Dendritic cell treated with granulocyte-macrophage colony-stimulating factor and Interleukin-4, amounts not matched to agents 40 ng/mL and 50 ng/mL, for 4 days (primary cell): ENCODE results near the gene PRKN.

Source experiments
- H3K27ac Mint-ChIP-seq: one replicate; pipeline ENCODE4 v1.8.0; 2022; ENCODE audit warnings: mild to moderate bottlenecking, mixed read lengths
- H3K27me3 Mint-ChIP-seq: one replicate; pipeline ENCODE4 v1.8.0; 2022; ENCODE audit warnings: mild to moderate bottlenecking, mixed read lengths
- H3K36me3 Mint-ChIP-seq: one replicate; pipeline ENCODE4 v1.8.0; 2022; ENCODE audit warnings: low read depth, mixed read lengths
- H3K4me1 Mint-ChIP-seq: one replicate; pipeline ENCODE4 v1.8.0; 2022; ENCODE audit warnings: low read depth, mixed read lengths
- H3K4me3 Mint-ChIP-seq: one replicate; pipeline ENCODE4 v1.8.0; 2022; ENCODE audit warnings: mild to moderate bottlenecking, moderate library complexity, mixed read lengths
- H3K9me3 Mint-ChIP-seq: one replicate; pipeline ENCODE4 v1.8.0; 2022; ENCODE audit warnings: mixed read lengths
- intact Hi-C: fragments of 100-400 bp; cut with micrococcal nuclease; formaldehyde crosslinking; loops from one replicate; pipeline ENCODE4 v1.15.0; 2022

The PRKN gene

DNA sequence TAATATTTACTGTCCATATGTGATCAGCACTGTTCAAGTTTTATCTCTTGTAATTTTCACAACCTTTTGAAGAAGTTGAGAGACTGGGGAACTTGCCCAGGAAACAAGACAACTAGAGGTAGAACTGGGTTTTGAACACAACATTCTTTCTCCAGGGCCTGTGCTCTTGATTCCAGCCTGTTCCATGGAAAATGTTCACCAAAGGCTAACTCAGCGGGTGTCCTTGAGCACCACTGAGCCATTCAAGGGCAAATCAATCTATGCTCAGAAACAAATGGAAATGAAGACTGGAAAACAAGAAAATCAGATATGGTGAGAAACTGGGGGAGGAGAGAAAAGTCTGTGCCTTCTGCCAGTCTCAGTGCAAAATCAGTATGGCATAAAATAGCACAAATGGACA lies 771.5 kb downstream of the PRKN start:
- Mint-ChIP-seq H3K4me3 (no peak overlapping the region), H3K9me3 (no peaks in the 10 kb centered on the region), H3K27me3 (no peaks in the 10 kb centered on the region), H3K27ac (no peak overlapping the region), H3K4me1 (no peaks in the 10 kb centered on the region), H3K36me3 (no peaks in the 10 kb centered on the region)
- intact Hi-C loops = no loop called here

DNA sequence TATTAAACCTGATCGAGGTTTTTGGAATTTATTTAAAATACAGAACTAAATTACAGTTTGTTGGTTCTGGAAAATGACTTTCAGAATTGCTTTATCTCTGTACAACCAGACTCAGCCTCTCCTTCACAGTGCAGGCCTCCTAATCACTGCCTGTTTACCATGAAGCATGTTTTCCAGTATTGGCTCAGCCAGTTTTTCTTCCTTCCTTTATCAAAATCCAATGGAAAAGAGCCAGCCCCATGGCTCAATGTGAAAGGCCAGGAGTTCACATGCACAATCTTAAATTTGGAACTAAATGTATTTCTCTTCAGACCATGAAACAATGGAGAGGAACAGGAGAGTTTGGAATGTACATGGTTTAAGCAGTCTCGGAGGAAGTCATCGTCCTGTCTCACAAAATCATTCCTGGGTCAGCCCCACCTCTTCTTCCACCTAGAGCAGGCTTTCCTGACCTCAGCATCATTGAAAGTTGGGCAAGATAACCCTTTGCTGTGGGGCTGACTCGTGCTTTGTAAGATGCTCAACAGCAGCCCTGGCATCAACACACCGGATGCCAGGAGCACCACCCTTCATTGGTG lies 772.8 kb downstream of the PRKN start:
- Mint-ChIP-seq H3K27me3 (no peaks in the 10 kb centered on the region), H3K4me1 (no peaks in the 10 kb centered on the region), H3K4me3 (no peak overlapping the region), H3K9me3 (peaks cover 9% of the 10 kb centered on the region), H3K36me3 (no peaks in the 10 kb centered on the region), H3K27ac (no peak overlapping the region)
- intact Hi-C loops = no loop called here

DNA sequence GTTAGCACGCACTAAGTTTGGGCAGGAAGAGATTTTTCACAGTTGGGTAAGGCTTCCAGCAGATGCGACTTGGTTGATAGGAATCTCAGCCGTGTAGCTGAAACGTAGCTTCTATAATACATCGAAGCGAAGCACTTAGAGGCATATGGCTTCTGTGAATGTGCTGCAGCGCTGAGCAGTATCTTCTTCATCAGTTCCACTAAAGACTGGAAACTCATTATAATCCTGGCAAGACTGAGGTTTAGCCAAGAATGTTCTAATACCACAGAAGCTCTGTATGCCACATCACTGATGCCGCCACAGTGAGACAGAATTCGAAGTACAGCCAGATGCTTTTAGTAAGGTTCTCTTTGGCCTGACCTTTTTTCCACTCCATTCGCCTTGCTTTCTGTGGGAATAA lies 773.5 kb downstream of the PRKN start:
- intact Hi-C loops = no loop called here
- Mint-ChIP-seq H3K27ac (no peak overlapping the region), H3K4me1 (no peaks in the 10 kb centered on the region), H3K9me3 (peaks cover 9% of the 10 kb centered on the region), H3K27me3 (no peaks in the 10 kb centered on the region), H3K4me3 (no peak overlapping the region), H3K36me3 (no peaks in the 10 kb centered on the region)

- H3K36me3 Mint-ChIP-seq = no peaks in the 10 kb centered on the region
- no peaks in the 10 kb centered on the region for H3K4me1 Mint-ChIP-seq
- no peak overlapping the region for H3K4me3 Mint-ChIP-seq
- H3K9me3 Mint-ChIP-seq = peaks cover 9% of the 10 kb centered on the region
- intact Hi-C loops = no loop called here
- no peak overlapping the region for H3K27ac Mint-ChIP-seq
- H3K27me3 Mint-ChIP-seq = no peaks in the 10 kb centered on the region
Observed at GRCh38 chr6:161951126-161951525, 776.4 kb downstream of the PRKN start.

GRCh38 chr6:161949531-161949930 lies 778.0 kb downstream of the PRKN start:
- Mint-ChIP-seq H3K27ac (no peak overlapping the region), H3K27me3 (no peaks in the 10 kb centered on the region), H3K36me3 (no peaks in the 10 kb centered on the region), H3K9me3 (peaks cover 9% of the 10 kb centered on the region), H3K4me3 (no peak overlapping the region), H3K4me1 (no peaks in the 10 kb centered on the region)
- intact Hi-C loops = no loop called here

- H3K27ac Mint-ChIP-seq = no peak overlapping the region
Observed at GRCh38 chr6:161948462-161948861, 779.1 kb downstream of the PRKN start.

DNA sequence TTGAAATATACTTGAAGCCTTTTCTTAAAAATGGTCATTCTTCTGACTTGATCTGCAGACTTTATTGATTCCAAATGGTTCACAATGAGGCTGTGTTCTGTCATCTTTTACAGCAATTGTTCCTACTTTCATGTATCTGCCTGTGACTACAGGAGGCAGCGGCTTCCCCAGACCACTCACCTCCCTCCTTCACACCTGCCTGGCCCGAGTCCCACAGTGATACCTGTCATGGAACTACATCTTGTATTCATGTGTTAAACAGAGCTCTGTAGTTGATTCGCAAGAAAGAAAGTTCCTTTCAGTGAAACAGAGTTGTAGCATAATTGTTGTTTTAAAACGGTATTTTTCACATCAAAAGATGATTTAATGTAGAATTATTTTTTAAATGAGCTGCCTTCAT lies 780.2 kb downstream of the PRKN start:
- Mint-ChIP-seq H3K4me3 (no peak overlapping the region), H3K4me1 (no peaks in the 10 kb centered on the region), H3K9me3 (peaks cover 9% of the 10 kb centered on the region), H3K27me3 (no peaks in the 10 kb centered on the region), H3K27ac (no peak overlapping the region), H3K36me3 (no peaks in the 10 kb centered on the region)
- intact Hi-C loops = no loop called here

More at GRCh38 chr6:161948462-161948861, 779.1 kb downstream of the PRKN start:
- intact Hi-C loops = no loop called here
- no peaks in the 10 kb centered on the region for H3K27me3 Mint-ChIP-seq
- peaks cover 9% of the 10 kb centered on the region for H3K9me3 Mint-ChIP-seq
- no peaks in the 10 kb centered on the region for H3K36me3 Mint-ChIP-seq
- H3K4me1 Mint-ChIP-seq = no peaks in the 10 kb centered on the region
- no peak overlapping the region for H3K4me3 Mint-ChIP-seq

DNA sequence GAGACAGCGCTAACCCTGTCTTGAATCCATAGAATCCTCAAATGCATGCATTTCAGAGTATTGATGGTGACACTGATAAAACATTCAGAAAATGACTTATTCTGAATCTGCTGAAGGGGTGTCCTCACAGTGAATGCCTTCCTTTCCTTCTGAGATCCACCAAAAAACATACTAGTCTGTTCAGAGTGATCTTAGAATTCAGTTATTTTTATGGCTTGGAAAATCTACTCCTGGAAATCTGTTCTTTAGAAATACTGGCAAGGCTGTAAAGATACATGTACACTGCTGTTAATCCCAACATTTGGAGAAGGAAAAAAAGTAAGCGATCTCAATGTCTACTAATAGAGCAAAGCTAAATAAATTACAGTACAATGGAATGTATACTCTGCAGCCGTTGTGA lies 781.1 kb downstream of the PRKN start:
- H3K36me3 Mint-ChIP-seq = no peaks in the 10 kb centered on the region
- no peak overlapping the region for H3K27ac Mint-ChIP-seq
- no peaks in the 10 kb centered on the region for H3K4me1 Mint-ChIP-seq

GRCh38 chr6:161943561-161943960 lies 784.0 kb downstream of the PRKN start:
- H3K27me3 Mint-ChIP-seq = no peaks in the 10 kb centered on the region
- no peaks in the 10 kb centered on the region for H3K36me3 Mint-ChIP-seq
- peaks cover 9% of the 10 kb centered on the region for H3K9me3 Mint-ChIP-seq
- H3K27ac Mint-ChIP-seq = no peak overlapping the region
- intact Hi-C loops = no loop called here
- no peak overlapping the region for H3K4me3 Mint-ChIP-seq
- no peaks in the 10 kb centered on the region for H3K4me1 Mint-ChIP-seq

More for the DNA sequence above, 781.1 kb downstream of the PRKN start:
- intact Hi-C loops = no loop called here
- no peak overlapping the region for H3K4me3 Mint-ChIP-seq
- peaks cover 9% of the 10 kb centered on the region for H3K9me3 Mint-ChIP-seq
- H3K27me3 Mint-ChIP-seq = no peaks in the 10 kb centered on the region

GRCh38 chr6:161941565-161941964 lies 786.0 kb downstream of the PRKN start:
- Mint-ChIP-seq H3K9me3 (peaks cover 9% of the 10 kb centered on the region), H3K27me3 (no peaks in the 10 kb centered on the region), H3K4me1 (no peaks in the 10 kb centered on the region), H3K27ac (no peak overlapping the region), H3K4me3 (no peak overlapping the region), H3K36me3 (no peaks in the 10 kb centered on the region)
- intact Hi-C loops = no loop called here

GRCh38 chr6:161940519-161940918 lies 787.0 kb downstream of the PRKN start:
- intact Hi-C loops = no loop called here
- Mint-ChIP-seq H3K27ac (no peak overlapping the region), H3K4me1 (no peaks in the 10 kb centered on the region), H3K36me3 (no peaks in the 10 kb centered on the region), H3K27me3 (no peaks in the 10 kb centered on the region), H3K9me3 (peaks cover 13% of the 10 kb centered on the region), H3K4me3 (no peak overlapping the region)

DNA sequence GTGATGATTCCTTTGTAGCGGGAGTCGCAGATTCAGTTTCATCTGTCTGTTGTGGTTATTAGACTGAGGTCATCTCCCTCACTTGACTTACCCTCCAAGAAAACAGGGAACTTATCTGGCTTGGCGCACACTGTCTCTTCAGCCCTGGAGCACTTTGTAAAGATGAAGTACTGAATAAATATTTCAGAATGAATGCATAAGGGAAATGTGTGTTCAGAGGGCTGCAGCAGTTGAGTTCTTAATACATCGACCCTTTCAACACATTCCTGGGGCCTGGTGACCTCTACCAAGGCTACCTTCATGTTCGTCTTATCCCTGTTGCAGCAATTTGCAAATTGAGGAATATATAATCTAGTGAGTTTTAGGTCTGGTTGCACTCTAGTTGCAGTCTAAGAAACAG lies 801.2 kb downstream of the PRKN start:
- Mint-ChIP-seq H3K9me3 (no peaks in the 10 kb centered on the region), H3K4me1 (peaks cover 15% of the 10 kb centered on the region), H3K27me3 (no peaks in the 10 kb centered on the region), H3K4me3 (no peak overlapping the region), H3K36me3 (no peaks in the 10 kb centered on the region), H3K27ac (no peak overlapping the region)
- intact Hi-C loops = no loop called here

GRCh38 chr6:161924516-161925116 lies 803.0 kb downstream of the PRKN start:
- Mint-ChIP-seq H3K36me3 (no peaks in the 10 kb centered on the region), H3K4me1 (peaks cover 15% of the 10 kb centered on the region), H3K9me3 (no peaks in the 10 kb centered on the region), H3K27me3 (no peaks in the 10 kb centered on the region), H3K4me3 (no peak overlapping the region), H3K27ac (no peak overlapping the region)
- intact Hi-C loops = no loop called here

- Mint-ChIP-seq H3K4me1 (peaks cover 15% of the 10 kb centered on the region), H3K36me3 (no peaks in the 10 kb centered on the region), H3K4me3 (no peak overlapping the region), H3K27me3 (no peaks in the 10 kb centered on the region), H3K27ac (no peak overlapping the region), H3K9me3 (no peaks in the 10 kb centered on the region)
- intact Hi-C loops = no loop called here
Observed at GRCh38 chr6:161922631-161923119, 804.9 kb downstream of the PRKN start.
